8988T (cell line): ENCODE results near the gene MARCHF9.
A peak's percentile ranks its signal among the peaks of the same experiment; 100 is the strongest.
"Not testable (repeated sequence)": the region's sequence is repeated elsewhere in the genome, so short reads cannot be mapped to it uniquely, and the experiment has no call there.

ENCODE experiments used
- DNase-seq: peaks from one replicate; pipeline ENCODE4 v3.0.0; 2011

MARCHF9 gene

GRCh38 chr12:57754411-57755193, at the start of gene MARCHF9:
TSS of gene MARCHF9 (plus strand) at chr12:57755103. CDS start at chr12:57755529, 426 bp downstream.
- DNase-seq, result peak; percentile 86

- no peak for DNase-seq
These were observed 47.7 kb upstream of the MARCHF9 start for GRCh38 chr12:57707250-57707649.

GRCh38 chr12:57708296-57708695, 46.6 kb upstream of the MARCHF9 start:
- DNase-seq, result no peak

GRCh38 chr12:57712701-57713100, 42.2 kb upstream of the MARCHF9 start:
- DNase-seq, result no peak

- DNase-seq, result no peak
These were observed 41.7 kb upstream of the MARCHF9 start for GRCh38 chr12:57713209-57713608.

GRCh38 chr12:57715036-57715748, 39.7 kb upstream of the MARCHF9 start:
- DNase-seq, result not testable (repeated sequence)

GRCh38 chr12:57715786-57716185, 39.1 kb upstream of the MARCHF9 start:
- DNase-seq, result no peak

GRCh38 chr12:57716305-57716704, 38.6 kb upstream of the MARCHF9 start:
- DNase-seq, result no peak

- DNase-seq, result no peak
These were observed 37.8 kb upstream of the MARCHF9 start for GRCh38 chr12:57717131-57717530.

- DNase-seq, result no peak
These were observed 36.9 kb upstream of the MARCHF9 start for GRCh38 chr12:57717846-57718640.

GRCh38 chr12:57718641-57719528, 36.0 kb upstream of the MARCHF9 start:
- DNase-seq, result no peak

GRCh38 chr12:57719777-57720605, 34.9 kb upstream of the MARCHF9 start:
- DNase-seq, result no peak

GRCh38 chr12:57720606-57721595, 34.0 kb upstream of the MARCHF9 start:
- peak; percentile 5 for DNase-seq

GRCh38 chr12:57721846-57722608, 32.9 kb upstream of the MARCHF9 start:
- not testable (repeated sequence) for DNase-seq

- DNase-seq, result no peak
These were observed 31.9 kb upstream of the MARCHF9 start for GRCh38 chr12:57722716-57723629.

- no peak for DNase-seq
These were observed 31.3 kb upstream of the MARCHF9 start for GRCh38 chr12:57723630-57723962.

GRCh38 chr12:57724003-57724935, 30.6 kb upstream of the MARCHF9 start:
- no peak for DNase-seq
